ENCODE data around the gene PDE1C.

Gene PDE1C

DNA sequence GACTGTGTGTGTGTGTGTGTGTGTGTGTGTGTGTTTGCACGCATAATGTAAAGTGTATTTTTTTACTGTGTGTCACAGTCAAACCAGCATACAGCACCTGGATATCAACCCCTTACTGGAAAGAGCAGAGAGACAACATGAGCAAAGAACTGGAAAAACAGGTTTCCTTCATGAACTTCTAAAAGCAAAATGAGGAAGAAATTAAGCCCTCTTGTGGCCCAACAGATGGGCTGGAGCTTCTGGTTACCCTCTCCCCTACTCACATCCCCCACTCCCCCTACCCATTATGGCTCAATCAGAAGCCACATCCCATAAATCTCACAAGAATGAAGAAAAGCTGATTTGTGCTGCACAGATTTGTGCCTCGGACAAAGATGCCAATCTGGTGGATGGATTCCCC lies 36.2 kb downstream of the PDE1C start:
- TF ChIP-seq, protein P1, sequence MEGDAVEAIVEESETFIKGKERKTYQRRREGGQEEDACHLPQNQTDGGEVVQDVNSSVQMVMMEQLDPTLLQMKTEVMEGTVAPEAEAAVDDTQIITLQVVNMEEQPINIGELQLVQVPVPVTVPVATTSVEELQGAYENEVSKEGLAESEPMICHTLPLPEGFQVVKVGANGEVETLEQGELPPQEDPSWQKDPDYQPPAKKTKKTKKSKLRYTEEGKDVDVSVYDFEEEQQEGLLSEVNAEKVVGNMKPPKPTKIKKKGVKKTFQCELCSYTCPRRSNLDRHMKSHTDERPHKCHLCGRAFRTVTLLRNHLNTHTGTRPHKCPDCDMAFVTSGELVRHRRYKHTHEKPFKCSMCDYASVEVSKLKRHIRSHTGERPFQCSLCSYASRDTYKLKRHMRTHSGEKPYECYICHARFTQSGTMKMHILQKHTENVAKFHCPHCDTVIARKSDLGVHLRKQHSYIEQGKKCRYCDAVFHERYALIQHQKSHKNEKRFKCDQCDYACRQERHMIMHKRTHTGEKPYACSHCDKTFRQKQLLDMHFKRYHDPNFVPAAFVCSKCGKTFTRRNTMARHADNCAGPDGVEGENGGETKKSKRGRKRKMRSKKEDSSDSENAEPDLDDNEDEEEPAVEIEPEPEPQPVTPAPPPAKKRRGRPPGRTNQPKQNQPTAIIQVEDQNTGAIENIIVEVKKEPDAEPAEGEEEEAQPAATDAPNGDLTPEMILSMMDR (IDR thresholded peaks at IDR 0.05; ENCODE audit: low read depth, low read length) = no peak
- H3K4me3 ChIP-seq (ENCODE audit: low read depth, low read length) = no peak overlapping the region

DNA sequence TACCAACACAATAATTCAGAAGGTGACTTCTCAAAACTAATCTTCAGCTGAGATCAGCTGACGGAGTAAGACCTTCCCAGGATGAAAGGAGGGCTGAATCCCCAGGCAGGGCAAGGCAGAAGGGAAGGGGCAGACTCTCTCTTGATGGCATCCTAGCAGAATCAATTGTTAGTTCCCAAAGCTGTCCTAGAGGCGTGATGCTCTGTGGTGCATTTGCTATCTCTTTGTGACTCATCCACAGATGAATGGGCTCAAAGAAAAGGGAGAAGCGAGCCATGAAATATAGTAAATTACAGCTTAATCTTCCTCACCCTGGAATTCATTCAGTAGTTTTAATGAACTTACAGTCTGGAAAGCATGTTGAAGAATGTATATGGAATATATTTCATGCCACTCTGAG lies 37.2 kb downstream of the PDE1C start:
- H3K4me3 ChIP-seq (ENCODE audit: low read depth, low read length) = no peak overlapping the region
- TF ChIP-seq, protein P1 (IDR thresholded peaks at IDR 0.05; ENCODE audit: low read depth, low read length) = no peak

DNA sequence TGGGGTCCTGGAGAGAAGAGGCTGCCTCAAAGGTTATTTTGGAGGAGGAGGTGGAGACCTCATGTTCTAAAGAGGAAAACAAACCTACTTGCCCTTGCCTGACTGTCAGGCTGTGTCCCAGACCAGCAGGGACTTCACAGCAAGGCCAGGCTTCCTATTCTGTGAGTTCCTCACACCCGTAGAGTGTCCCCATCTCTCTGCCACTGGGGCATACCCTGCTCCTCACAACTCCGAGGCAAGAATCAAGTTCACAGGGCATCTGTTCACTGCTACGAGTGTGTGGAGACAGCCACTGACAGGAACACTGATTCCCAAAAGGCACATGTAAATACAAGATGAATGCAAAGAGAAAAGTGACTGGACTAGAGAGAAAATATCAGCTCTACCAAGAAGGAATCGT lies 38.0 kb downstream of the PDE1C start:
- no peak overlapping the region for H3K4me3 ChIP-seq (ENCODE audit: low read depth, low read length)
- TF ChIP-seq, protein P1 (IDR thresholded peaks at IDR 0.05; ENCODE audit: low read depth, low read length) = no peak

DNA sequence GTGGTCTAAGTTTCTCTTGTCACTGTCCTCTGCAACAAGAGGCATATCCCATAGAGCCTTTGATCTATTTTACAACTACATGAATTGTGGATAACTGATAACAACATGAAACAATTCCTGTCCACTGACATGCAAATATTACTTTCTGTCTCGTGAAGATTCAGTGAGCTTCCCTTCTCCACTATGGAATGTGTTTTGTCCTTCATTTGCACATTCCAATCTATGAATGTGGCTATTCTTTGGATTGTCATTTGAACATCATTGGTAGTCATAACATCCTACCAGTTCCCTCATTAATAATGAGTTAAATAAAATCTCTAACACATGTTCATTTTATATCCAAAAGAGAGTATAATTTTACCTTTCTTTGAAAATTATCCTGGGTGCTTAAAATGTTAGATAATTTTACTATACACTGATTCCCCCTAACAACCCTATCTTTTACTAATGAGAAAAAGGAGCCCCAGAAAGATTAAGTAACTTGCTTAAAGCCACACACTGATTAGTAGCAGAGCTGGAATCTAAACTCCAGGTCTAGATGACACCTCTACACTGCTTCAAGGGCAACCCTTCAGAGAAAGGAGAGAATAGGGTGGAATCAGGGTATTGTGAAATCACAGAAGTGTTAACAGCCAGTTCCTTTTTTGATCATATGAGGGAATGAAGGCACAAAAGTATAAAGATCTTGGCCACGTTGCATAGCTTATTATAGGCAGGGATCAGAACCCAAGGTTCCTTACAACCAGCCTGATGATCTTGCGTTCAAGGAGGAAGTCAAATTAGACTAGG lies 39.1 kb downstream of the PDE1C start:
- TF ChIP-seq, protein P1 (IDR thresholded peaks at IDR 0.05; ENCODE audit: low read depth, low read length) = no peak

DNA sequence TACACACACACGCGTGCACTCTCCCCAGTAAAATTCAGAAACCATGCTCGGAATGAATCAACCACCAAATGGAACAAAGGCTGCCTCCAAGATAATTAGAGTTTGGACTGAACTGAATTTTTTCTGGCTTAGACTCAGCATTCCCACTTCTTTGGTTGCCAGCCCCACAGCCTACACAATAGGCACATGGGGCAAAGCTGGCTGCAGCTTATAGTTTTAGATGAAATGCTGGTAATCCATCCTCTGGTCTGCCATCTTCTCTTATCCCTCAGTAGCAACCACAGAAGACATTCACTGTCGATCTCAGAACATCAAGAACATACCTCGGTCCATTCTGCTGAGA lies 44.2 kb downstream of the PDE1C start:
- TF ChIP-seq, protein P1 (IDR thresholded peaks at IDR 0.05; ENCODE audit: low read depth, low read length) = no peak
- no peak overlapping the region for H3K4me3 ChIP-seq (ENCODE audit: low read depth, low read length)

More for the DNA sequence above, 39.1 kb downstream of the PDE1C start:
- no peak overlapping the region for H3K4me3 ChIP-seq (ENCODE audit: low read depth, low read length)

DNA sequence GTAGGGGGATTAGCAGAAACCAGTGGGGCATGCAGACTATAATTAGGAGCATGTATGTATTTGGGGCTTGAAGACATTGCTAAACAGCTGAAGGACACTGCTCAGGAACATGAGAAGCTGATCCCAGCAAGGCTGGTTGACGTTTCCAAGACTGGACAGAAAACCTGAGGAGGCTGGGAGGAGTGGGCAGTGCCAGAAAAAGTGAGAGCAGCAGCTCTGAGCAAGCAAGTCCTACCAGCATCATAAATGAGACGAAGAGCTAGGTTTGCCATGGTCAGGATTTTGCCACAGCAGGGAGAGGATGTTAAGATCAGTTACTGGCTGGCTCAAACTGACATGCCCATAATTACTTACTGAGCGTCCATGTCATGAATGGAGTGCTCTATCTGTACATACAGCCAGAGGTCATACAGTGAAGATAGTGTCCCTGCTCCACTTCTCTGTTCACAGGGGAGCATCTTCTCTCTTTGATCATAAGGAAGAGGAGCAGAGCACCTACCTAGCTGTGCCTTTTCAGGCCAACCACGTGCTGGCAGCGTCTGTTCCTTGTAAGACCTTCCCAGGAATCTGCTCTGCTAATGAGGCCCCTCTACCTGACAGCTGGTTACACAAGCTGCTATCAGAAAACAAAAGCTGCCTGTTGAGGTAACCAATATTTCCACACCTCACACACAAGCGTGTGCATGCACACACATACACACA lies 44.7 kb downstream of the PDE1C start:
- TF ChIP-seq, protein P1 (IDR thresholded peaks at IDR 0.05; ENCODE audit: low read depth, low read length) = no peak
- no peak overlapping the region for H3K4me3 ChIP-seq (ENCODE audit: low read depth, low read length)

DNA sequence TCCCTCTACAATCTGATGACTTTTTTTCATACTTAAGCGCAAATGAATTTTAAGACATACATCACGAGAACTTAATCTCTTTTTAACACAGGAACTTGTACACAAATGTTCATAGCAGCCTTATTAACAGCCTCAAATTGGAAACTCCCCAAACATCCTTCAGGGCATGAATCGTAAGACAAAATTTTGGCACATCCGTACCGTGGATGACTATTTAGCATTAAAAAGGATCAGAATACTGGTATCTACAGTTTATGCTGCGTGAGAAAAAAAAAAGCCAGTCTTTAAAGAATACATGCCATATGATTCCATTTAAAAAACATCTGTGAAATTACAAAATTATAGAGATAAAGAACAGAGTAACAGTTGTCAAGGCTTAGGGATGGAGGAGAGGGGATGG lies 46.8 kb downstream of the PDE1C start:
- H3K4me3 ChIP-seq (ENCODE audit: low read depth, low read length) = no peak overlapping the region
- TF ChIP-seq, protein P1 (IDR thresholded peaks at IDR 0.05; ENCODE audit: low read depth, low read length) = no peak
